CD4-positive, CD25-positive, alpha-beta regulatory T cell (primary cell): Measurements from ENCODE around the gene SPATA31D1. TPM values are rescaled to one million over a fixed set of nuclear protein-coding genes. Genes with fewer than 3 reads are reported as not detected.

Source experiments
- ATAC-seq, 2 donors: fragments of 150-1000 bp; cut with Tn5 transposase; one replicate each; pipeline ENCODE4 v1.10.0; 2021; ENCODE audit warnings: low read depth in 2 of 2, moderate number of reproducible peaks in 2 of 2, moderate library complexity in 1 of 2
- DNase-seq, 3 donors: peaks; one replicate each; pipeline versions ENCODE4 v3.0.0 to v3.0.0-alpha.2; 2012 to 2022; ENCODE audit warnings: mixed read lengths in 1 of 3
- H3K27ac ChIP-seq: one replicate; pipeline ENCODE4 v1.7.0; 2013; ENCODE audit warnings: mild to moderate bottlenecking, low read length; ENCODE audit not compliant: insufficient read depth, poor library complexity, severe bottlenecking
- H3K27me3 ChIP-seq: one replicate; pipeline ENCODE4 v1.7.0; 2013; ENCODE audit warnings: low read length; ENCODE audit not compliant: control insufficient read depth, insufficient read depth
- H3K36me3 ChIP-seq: one replicate; pipeline ENCODE4 v1.7.0; 2013; ENCODE audit warnings: mild to moderate bottlenecking, low read length, moderate library complexity; ENCODE audit not compliant: control insufficient read depth, insufficient read depth
- H3K4me1 ChIP-seq: 2 replicates; pipeline ENCODE4 v1.7.0; 2013; ENCODE audit warnings: mild to moderate bottlenecking, low read length; ENCODE audit not compliant: insufficient read depth, control insufficient read depth, poor library complexity, severe bottlenecking
- H3K4me3 ChIP-seq: one replicate; pipeline ENCODE4 v1.7.0; 2013; ENCODE audit warnings: low read depth, mild to moderate bottlenecking, low read length, moderate library complexity
- H3K9me3 ChIP-seq, 2 experiments: 1 replicate in 1 of 2; 2 replicates in 1 of 2; pipeline ENCODE4 v1.7.0; 2013; ENCODE audit warnings: low read length in 2 of 2, mild to moderate bottlenecking in 1 of 2, moderate library complexity in 1 of 2; ENCODE audit not compliant: control insufficient read depth in 2 of 2
- H3K27ac Mint-ChIP-seq, 3 donors: one replicate each; pipeline ENCODE4 v1.8.0; 2020 to 2022; ENCODE audit warnings: mild to moderate bottlenecking in 3 of 3, mixed read lengths in 3 of 3, moderate library complexity in 2 of 3
- H3K27me3 Mint-ChIP-seq: one replicate; pipeline ENCODE4 v1.8.0; 2022; ENCODE audit warnings: mild to moderate bottlenecking, mixed read lengths
- H3K36me3 Mint-ChIP-seq: one replicate; pipeline ENCODE4 v1.8.0; 2020; ENCODE audit warnings: mixed read lengths
- H3K4me1 Mint-ChIP-seq, 4 donors: one replicate each; pipeline ENCODE4 v1.8.0; 2020 to 2022; ENCODE audit warnings: mixed read lengths in 4 of 4, mild to moderate bottlenecking in 1 of 4
- H3K4me3 Mint-ChIP-seq, 4 donors: one replicate each; pipeline ENCODE4 v1.8.0; 2020 to 2022; ENCODE audit warnings: mild to moderate bottlenecking in 4 of 4, mixed read lengths in 4 of 4, moderate library complexity in 3 of 4
- H3K9me3 Mint-ChIP-seq, 7 donors: one replicate each; pipeline ENCODE4 v1.8.0; 2020 to 2022; ENCODE audit warnings: mixed read lengths in 7 of 7, mild to moderate bottlenecking in 3 of 7, moderate library complexity in 2 of 7
- polyA plus RNA-seq, 4 donors: library from polyadenylated mRNA; unstranded; fragments of 300-500 nt; fragmentation: Illumina TruSeq; gene quantifications; one replicate each; pipeline ENCODE4 v1.2.3, GENCODE V29; 2021
- total RNA-seq: library from RNA; stranded (reverse); gene quantifications from one replicate; pipeline ENCODE4 v1.2.3, GENCODE V29; 2022

SPATA31D1 gene
- total and polyA plus RNA-seq, 5 donors from 2014 or later = not detected

DNA sequence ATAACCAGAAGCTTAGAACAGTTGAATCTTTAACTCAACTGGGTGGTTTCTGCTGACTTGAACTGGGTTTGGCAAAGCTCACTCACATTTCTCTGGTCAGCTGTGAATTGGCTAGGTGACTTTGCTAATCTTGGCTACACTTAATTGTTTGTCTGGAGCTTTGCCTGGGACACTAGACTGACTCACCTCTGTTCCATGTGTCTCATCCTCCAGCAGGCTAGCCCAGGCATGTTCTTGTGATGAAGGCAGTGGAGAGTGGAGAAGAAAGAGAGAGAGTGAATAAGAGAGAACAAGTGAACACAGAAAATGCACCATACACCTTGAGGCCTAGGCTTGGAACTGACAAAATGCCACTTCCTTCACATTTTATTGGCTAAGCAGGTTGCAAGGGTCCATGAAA, 32.6 kb downstream of the SPATA31D1 start:
- no peaks in the 10 kb centered on the region for H3K4me1 Mint-ChIP-seq
- no peaks in the 10 kb centered on the region for H3K27me3 Mint-ChIP-seq
- no peak overlapping the region for H3K27ac Mint-ChIP-seq
- DNase-seq = no peak
- H3K27me3 ChIP-seq = no peaks in the 10 kb centered on the region
- peaks cover 0 to 8% (median 6%) of the 10 kb centered on the region in 7 donors for H3K9me3 Mint-ChIP-seq
- peaks cover 0 to 3% of the 10 kb centered on the region in 2 experiments for H3K9me3 ChIP-seq
- H3K4me3 ChIP-seq = no peak overlapping the region
- no peaks in the 10 kb centered on the region for H3K36me3 Mint-ChIP-seq
- H3K36me3 ChIP-seq = no peaks in the 10 kb centered on the region
- no peak overlapping the region for H3K4me3 Mint-ChIP-seq
- no peak for ATAC-seq
- H3K4me1 ChIP-seq = no peaks in the 10 kb centered on the region
- H3K27ac ChIP-seq = no peak overlapping the region

GRCh38 chr9:82022121-82022520, 33.5 kb downstream of the SPATA31D1 start:
- H3K27ac Mint-ChIP-seq = no peak overlapping the region
- H3K27me3 ChIP-seq = no peaks in the 10 kb centered on the region
- no peak for DNase-seq
- H3K4me3 ChIP-seq = no peak overlapping the region
- no peak overlapping the region for H3K27ac ChIP-seq
- no peaks in the 10 kb centered on the region for H3K36me3 ChIP-seq
- H3K4me1 ChIP-seq = no peaks in the 10 kb centered on the region
- no peaks in the 10 kb centered on the region for H3K36me3 Mint-ChIP-seq
- H3K27me3 Mint-ChIP-seq = no peaks in the 10 kb centered on the region
- ATAC-seq = no peak
- no peak overlapping the region for H3K4me3 Mint-ChIP-seq
- no peaks in the 10 kb centered on the region for H3K4me1 Mint-ChIP-seq
- peaks cover 0 to 8% (median 4%) of the 10 kb centered on the region in 7 donors for H3K9me3 Mint-ChIP-seq
- H3K9me3 ChIP-seq = peaks cover 0 to 3% of the 10 kb centered on the region in 2 experiments

DNA sequence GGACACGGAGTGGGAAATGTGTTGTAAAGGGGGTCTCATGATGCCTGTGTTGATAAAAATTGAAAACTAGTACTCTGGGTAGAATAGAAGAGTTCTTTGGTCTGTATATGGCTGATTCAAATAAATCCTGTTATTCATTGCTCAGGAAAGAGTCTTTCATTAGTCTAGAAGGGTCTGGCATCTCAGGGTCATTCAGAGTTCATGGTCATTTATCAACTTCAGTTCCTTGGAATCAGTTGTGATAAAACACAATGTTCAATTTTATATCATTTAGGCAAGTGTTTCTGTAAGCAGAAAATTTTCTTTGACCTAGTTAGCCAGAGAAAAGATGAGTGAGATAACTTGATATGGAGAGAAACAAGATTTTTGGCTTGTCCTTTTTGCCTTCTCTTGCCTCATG, 36.3 kb downstream of the SPATA31D1 start:
- H3K27ac ChIP-seq = no peak overlapping the region
- no peak overlapping the region for H3K4me3 ChIP-seq
- Mint-ChIP-seq H3K27me3 (no peaks in the 10 kb centered on the region), H3K27ac (no peak overlapping the region), H3K4me3 (no peak overlapping the region), H3K4me1 (no peaks in the 10 kb centered on the region), H3K9me3 (peaks cover 3 to 10% (median 4%) of the 10 kb centered on the region in 7 donors), H3K36me3 (no peaks in the 10 kb centered on the region)
- H3K4me1 ChIP-seq = no peaks in the 10 kb centered on the region
- H3K27me3 ChIP-seq = no peaks in the 10 kb centered on the region
- ATAC-seq (no peak), DNase-seq (no peak)
- H3K36me3 ChIP-seq = no peaks in the 10 kb centered on the region
- no peaks in the 10 kb centered on the region for H3K9me3 ChIP-seq

GRCh38 chr9:82031538-82032280, 43.1 kb downstream of the SPATA31D1 start:
- no peaks in the 10 kb centered on the region for H3K36me3 Mint-ChIP-seq
- H3K4me3 ChIP-seq = no peak overlapping the region
- no peaks in the 10 kb centered on the region for H3K4me1 ChIP-seq
- no peak overlapping the region for H3K27ac ChIP-seq
- no peak for DNase-seq
- H3K27me3 Mint-ChIP-seq = no peaks in the 10 kb centered on the region
- no peak for ATAC-seq
- no peaks in the 10 kb centered on the region for H3K9me3 ChIP-seq
- H3K9me3 Mint-ChIP-seq = peaks cover 2 to 20% (median 6%) of the 10 kb centered on the region in 7 donors
- H3K27me3 ChIP-seq = no peaks in the 10 kb centered on the region
- H3K4me3 Mint-ChIP-seq = no peak overlapping the region
- no peak overlapping the region for H3K27ac Mint-ChIP-seq
- no peaks in the 10 kb centered on the region for H3K36me3 ChIP-seq
- H3K4me1 Mint-ChIP-seq = no peaks in the 10 kb centered on the region

GRCh38 chr9:82034956-82035731, 46.6 kb downstream of the SPATA31D1 start:
- Histone ChIP-seq H3K27me3 (no peaks in the 10 kb centered on the region), H3K4me1 (no peaks in the 10 kb centered on the region), H3K36me3 (no peaks in the 10 kb centered on the region), H3K9me3 (no peaks in the 10 kb centered on the region), H3K4me3 (no peak overlapping the region), H3K27ac (no peak overlapping the region)
- Mint-ChIP-seq H3K4me3 (no peak overlapping the region), H3K9me3 (peaks cover 2 to 14% (median 6%) of the 10 kb centered on the region in 7 donors), H3K36me3 (no peaks in the 10 kb centered on the region), H3K27ac (no peak overlapping the region), H3K4me1 (no peaks in the 10 kb centered on the region), H3K27me3 (no peaks in the 10 kb centered on the region)
- no peak for ATAC-seq
- DNase-seq = no peak

GRCh38 chr9:82036086-82036485, 47.5 kb downstream of the SPATA31D1 start:
- no peak overlapping the region for H3K27ac Mint-ChIP-seq
- H3K9me3 Mint-ChIP-seq = peaks cover 2 to 14% (median 7%) of the 10 kb centered on the region in 7 donors

DNA sequence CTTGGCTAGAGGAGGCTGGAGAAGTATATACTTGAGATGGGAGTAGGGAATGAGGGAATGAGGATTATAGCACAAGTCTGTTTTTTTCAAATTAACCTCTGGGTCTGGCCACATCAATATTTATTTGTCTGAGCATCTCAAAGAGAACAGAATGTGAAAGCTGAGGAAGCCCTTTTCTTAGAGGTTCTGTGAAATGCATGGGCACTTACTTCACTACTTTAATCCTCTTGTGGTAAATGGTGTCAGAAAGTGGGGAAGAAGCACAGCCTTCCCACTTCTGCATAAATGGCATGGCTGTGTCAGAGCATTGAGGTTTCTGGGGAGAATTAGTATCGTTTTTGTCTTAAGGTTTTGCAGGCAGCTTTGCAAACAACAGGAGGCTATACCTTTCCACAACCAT, 48.6 kb downstream of the SPATA31D1 start:
- Mint-ChIP-seq H3K9me3 (peaks cover 1 to 9% (median 4%) of the 10 kb centered on the region in 7 donors), H3K4me1 (no peaks in the 10 kb centered on the region), H3K4me3 (no peak overlapping the region), H3K36me3 (no peaks in the 10 kb centered on the region), H3K27ac (no peak overlapping the region), H3K27me3 (no peaks in the 10 kb centered on the region)
- H3K27me3 ChIP-seq = no peaks in the 10 kb centered on the region
- DNase-seq (no peak), ATAC-seq (no peak)
- no peaks in the 10 kb centered on the region for H3K4me1 ChIP-seq
- no peaks in the 10 kb centered on the region for H3K36me3 ChIP-seq
- no peak overlapping the region for H3K27ac ChIP-seq
- H3K9me3 ChIP-seq = no peaks in the 10 kb centered on the region
- H3K4me3 ChIP-seq = no peak overlapping the region

More at GRCh38 chr9:82036086-82036485, 47.5 kb downstream of the SPATA31D1 start:
- Histone ChIP-seq H3K27ac (no peak overlapping the region), H3K4me1 (no peaks in the 10 kb centered on the region), H3K9me3 (no peaks in the 10 kb centered on the region), H3K27me3 (no peaks in the 10 kb centered on the region), H3K4me3 (no peak overlapping the region), H3K36me3 (no peaks in the 10 kb centered on the region)
- DNase-seq (no peak), ATAC-seq (no peak)
- H3K36me3 Mint-ChIP-seq = no peaks in the 10 kb centered on the region
- H3K4me3 Mint-ChIP-seq = no peak overlapping the region
- no peaks in the 10 kb centered on the region for H3K27me3 Mint-ChIP-seq
- H3K4me1 Mint-ChIP-seq = no peaks in the 10 kb centered on the region
